LHCN-M2 (cell line): ENCODE measurements around the gene CCDC6. TPM values are rescaled to one million over a fixed set of nuclear protein-coding genes. Genes with fewer than 3 reads are reported as not detected.
A peak's percentile ranks its signal among the peaks of the same experiment; 100 is the strongest.
"Not testable (repeated sequence)": the region's sequence is repeated elsewhere in the genome, so short reads cannot be mapped to it uniquely, and the experiment has no call there.

Experiments used
- DNase-seq: peaks from one replicate; pipeline ENCODE4 v3.0.0-alpha.2; 2012; ENCODE audit warnings: low read depth
- total RNA-seq: library from RNA; depleted of rRNA; stranded (reverse); fragments of >200 nt; gene quantifications from 2 replicates; pipeline ENCODE4 v1.2.3, GENCODE V29; 2014

The CCDC6 gene
- total RNA-seq, 1 experiment from 2014 or later = 23.0 TPM

DNA sequence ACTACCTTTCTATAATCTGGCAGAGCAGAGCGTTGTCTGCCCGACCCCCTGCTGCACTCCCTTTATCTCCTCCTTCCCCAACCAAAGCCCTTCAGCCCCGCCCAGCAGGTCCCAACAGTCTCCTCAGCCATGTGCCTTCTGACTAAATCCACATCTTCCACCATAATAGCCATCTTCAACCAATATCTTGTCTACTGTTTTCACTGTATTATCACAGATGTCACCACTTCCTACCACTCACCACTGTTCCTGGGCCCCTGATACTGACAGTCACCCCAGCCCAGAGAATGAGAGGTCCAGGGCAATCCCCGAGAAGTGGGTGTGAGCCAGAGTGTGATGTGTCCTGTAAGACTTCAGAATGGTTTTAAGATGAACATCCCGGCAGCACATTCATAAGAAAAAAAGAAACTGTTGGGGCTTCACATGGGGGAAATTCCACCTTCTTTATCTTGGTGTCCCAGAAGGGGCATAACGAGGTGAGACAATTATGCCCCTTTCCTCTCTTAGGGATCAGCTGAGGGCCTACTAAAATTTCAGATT is 25.3 kb downstream of the CCDC6 start:
- no peak for DNase-seq

DNA sequence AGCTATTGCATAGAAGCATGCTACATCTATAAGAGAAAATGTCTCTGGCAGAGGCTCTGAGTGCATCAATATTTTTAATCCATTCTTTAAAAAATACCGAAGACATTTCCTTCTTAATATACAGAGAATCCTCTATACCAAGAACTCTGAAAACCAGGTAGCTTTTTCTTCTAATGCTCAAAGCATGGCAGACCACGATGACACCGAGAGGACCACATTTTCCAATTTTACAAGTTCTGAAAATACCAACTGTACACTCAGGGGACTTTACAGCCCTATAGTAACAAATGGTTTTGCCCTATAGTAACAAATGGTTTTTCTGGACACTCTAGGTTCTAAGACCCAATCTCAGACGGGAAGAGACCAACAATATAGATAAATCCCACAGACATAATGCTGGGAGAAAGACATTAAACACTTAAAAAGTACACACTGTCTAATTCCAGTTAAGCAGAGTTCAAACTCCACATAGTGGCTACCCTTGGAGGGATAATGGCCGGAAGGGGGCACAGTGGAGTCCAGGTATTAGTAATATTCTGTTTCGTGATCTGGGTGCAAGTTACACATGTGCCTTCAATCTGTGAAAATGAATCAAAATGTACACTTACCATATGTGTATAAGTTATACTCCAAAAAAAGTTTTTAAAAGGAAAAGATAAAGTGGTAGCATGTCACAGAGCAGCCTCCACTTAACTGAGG is 26.2 kb downstream of the CCDC6 start:
- DNase-seq = no peak

DNA sequence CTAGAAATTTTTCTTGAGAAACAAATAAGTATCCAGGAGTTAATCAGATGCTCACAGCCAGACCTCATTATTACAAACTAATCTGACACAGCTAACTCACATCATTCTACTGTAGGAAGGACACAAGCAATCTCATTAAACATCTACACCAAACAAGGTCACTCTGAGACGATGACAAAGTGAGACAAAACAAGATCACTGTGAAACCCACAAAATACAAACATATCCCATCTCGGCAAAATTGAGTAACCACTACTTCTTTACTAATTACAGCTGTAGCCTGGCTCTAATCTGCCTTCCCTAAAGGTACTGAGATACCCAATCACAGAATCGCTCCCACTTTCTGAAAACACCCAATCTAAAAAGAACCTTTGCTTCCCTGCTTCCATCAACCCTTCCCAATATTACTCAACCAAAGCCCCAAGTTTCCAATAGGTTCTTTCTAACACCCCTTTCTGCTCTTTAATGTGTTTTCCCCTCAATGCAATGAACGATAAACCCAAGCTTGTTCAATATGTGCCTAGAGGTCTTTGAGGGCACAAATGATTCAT is 26.9 kb downstream of the CCDC6 start:
- no peak for DNase-seq

DNA sequence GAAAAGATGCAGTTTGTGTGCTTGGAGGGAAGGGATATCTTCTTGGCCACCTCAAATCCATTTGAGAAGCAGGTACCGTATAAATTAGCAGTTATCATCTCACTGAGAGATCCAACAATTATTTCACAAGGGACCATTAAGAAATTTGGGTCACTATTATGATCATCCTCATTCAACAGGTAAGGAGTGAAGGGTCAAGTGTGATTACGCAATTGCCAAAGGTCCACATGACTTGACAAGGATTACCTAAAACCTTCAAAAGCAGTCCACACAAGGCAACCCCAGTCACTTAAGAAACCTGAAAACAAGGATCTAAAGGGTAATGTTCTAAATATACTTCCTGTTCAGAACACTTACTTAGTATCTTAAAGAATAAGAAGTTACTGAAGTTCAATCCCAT is 27.4 kb downstream of the CCDC6 start:
- no peak for DNase-seq

DNA sequence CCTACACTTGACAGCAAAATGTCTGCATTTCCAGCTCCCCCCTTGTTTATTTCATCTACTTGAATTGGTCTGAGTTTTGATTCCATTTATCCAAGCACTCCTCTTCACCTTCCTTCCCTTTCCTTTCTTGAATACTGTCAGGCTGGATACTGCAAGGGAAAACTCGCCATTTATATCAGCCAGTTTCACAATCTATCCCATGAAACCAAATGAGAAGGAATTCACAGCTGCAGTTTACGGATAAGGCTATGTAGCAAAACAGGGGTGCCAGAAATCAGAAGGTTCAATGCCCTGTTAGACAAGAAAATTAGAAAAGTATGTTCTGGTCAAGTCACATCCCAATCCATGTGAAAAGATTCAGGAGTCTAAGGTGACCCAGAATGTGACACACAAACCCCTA is 28.1 kb downstream of the CCDC6 start:
- DNase-seq = peak; percentile 14

DNA sequence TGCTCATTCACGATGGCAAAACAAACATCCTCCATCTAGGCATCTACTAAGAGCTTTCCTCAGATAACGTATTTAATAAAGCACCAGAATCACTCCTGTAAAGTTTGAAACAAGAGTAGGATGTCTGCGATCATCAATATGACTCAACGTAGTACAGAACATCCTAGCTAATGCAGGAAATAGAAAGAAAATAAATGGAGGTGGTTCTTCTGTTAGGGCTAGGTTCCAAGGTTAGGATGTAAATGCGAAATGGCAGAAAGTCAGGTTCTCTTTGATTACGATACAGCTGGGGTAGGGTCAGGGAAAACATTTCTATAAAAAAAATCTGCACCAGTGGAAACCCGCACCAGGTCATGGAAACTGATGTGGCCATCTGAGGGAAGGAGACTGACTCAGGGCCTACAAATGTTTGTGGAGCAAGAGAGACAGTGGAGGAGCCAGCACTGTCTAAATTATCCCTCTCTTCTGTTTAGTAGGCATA is 29.1 kb downstream of the CCDC6 start:
- DNase-seq = peak; percentile 66

DNA sequence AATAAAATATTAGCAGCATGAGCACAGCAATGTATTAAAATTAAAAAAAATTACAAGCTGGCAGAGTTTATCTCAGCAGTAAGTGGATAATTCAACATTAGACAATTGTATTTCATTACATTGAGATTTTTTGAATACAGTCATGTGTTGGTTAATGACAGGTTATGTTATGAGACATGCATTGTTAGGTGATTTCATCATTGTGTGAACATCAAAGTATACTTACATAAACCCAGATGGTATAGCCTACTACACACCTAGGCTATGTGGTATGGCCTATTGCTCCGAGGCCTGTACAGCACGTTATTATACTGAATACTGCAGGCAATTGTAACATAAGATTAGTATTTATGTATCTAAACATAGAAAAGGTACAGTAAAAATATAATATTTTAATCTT is 29.7 kb downstream of the CCDC6 start:
- DNase-seq = no peak

DNA sequence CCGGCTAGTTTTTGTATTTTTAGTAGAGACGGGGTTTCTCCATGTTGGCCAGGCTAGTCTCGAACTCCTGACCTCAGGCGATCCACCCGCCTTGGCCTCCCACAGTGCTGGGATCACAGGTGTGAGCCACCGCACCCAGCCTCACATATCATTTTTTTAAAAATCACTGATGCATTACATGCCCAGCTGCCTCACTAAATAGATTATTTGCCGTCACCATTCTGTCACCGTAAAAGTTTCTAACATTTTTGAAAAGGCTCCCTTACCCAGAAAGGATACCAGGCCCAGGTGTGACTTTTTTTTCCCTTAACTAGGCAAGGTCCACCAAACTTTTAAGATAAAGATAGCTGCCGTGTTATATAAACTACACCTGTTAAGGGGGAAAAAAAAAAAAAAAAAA is 30.1 kb downstream of the CCDC6 start:
- DNase-seq = not testable (repeated sequence)

DNA sequence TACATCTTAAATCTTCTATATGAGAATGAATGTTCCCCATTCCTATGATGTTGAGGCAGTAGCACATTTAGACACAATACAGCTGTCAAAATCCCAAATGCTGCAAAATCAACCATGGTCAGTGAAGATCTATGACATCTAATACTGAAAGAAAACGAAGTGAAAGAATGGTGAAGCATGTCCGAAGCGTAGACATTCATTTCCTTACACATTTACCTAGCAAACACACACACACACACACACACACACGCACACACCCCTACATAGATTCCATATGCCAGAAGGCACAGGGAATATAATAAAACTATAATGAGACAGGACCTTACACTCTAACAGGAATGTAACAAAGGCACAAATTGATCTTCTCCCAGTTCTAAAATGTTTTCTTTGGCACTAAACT is 32.5 kb downstream of the CCDC6 start:
- no peak for DNase-seq

DNA sequence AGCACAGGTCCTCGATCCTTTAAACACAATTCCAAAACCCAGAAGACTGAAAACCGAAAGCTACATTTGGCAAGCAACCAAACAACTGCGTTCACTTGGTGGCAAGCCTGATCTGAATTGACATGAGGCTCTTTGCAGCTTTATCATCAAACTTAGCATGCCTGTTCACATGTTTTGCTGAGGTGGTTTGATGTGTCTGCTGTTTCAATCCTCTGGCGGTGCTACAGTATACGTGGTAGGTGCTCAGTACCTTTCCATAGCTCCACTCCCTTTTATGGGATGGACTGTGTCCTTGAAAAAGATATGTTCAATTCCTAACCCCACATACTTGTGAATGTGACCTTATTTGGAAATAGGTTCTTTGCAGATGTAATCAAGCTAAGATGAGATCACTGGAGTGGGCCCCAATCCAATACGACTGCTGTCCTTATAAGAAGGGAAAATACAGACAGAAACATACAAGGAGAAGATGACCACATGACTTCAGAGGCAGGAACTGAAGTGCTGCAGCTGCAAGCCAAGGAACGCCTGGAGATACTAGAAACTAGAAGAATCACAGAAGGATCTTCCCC is 33.4 kb downstream of the CCDC6 start:
- DNase-seq = peak; percentile 58

DNA sequence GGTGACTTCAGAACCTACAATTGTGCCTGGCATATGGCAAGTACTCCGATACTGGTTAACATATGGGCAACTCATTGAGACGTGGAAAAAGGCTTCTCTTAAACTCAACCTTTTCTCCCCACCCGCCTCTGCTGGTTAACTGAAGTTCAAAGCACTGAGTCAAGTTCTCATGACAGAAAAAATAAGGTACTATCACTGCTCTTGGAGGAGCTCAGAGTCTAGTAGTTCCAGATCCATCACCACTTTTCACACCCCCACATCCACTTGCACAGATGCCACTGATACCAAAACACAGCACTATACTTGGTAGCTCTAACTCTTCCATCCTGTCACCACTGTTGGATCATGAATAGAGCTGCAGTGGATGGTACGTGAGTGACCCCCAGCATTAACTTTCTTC is 36.2 kb downstream of the CCDC6 start:
- no peak for DNase-seq

DNA sequence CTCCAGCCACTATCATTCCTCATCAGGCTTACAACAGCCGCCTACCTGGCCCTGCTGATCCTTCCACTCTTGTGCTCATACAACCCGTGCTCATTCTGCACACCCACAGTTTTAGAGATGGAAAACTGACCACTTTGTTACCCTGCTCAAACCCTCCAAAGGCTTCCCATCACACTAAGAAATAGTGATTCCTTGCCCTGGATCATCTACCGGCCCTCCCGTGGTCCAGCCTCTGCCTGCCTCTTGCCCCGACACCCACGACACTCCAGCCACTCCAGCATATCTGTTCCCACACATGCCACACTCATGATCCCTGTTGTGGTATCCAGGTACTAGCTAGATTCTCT is 36.8 kb downstream of the CCDC6 start:
- no peak for DNase-seq

DNA sequence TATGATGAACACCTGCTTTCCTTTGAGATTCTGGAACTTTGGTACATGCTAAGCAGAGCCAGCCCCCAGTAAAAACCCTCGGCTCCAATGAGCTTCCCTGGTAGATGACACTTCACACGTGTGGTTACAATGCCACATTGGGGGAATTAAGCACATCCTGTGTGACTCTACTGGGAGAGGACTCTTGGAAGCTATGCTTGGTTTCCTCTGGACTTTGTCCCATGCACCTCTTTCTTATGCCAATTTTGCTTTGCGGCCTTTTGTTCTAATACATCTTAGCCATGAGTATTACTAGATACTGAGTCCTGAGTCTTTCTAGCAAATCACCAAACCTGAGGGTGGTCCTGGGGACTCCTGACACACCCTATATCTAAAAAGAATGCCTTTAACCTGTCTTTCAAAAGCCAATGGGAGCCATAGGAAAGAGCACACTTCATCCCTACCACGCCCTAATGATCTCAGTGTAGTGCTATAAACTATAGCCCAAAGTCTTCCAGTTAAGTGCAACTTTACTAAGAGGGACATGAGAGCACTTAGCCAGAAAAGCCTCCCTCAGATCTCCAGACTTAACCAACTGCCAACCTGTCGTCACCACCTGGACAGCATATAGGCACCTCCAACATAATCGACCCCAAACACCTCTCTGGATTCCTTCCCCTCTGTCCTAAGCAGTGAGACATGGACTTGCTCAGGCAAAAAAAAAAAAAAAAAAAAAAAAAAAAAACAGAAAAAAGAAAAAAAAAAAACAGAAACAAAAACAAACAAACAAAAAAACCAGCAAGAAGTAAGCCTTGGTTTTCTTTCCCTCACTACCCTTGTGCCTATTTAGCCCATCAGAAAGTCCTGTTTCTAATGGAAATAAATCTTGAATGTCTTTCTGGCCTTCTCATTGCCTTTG is 37.4 kb downstream of the CCDC6 start:
- no peak for DNase-seq

DNA sequence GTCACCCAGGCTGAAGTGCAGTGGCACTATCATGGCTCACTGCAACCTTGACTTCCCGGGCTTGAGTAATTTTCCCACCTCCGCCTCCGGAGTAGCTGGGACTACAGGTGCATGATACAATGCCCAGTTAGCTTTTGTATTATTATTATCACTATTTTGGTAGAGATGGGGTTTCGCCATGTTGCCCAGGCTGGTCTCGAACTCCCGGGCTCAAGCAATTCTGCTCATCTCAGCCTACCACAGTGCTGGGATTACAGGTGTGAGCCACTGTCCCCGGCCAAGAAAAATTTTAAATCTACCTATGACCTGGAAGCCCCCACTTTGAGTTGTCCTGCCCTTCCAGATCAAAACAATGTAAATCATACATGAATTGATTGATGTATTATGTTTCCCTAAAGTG is 38.8 kb downstream of the CCDC6 start:
- no peak for DNase-seq

DNA sequence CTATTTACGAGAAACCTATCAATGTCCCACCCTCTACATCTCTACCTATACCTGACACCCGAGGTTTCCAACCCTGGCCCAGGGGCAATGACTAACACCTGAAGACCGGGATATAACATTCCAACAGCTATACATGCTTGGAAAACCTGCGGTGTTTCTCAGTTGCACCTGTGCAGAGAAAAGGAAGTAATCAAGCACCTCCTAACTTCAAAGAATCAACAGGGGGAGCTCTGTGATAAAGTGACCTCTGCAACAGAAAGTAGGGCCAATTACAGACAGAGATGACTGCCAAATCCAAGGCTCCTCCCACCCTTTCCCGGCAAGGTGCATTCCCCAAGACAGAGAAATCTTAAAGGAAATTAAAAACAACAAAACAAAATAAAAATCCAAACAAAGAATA is 41.3 kb downstream of the CCDC6 start:
- no peak for DNase-seq

DNA sequence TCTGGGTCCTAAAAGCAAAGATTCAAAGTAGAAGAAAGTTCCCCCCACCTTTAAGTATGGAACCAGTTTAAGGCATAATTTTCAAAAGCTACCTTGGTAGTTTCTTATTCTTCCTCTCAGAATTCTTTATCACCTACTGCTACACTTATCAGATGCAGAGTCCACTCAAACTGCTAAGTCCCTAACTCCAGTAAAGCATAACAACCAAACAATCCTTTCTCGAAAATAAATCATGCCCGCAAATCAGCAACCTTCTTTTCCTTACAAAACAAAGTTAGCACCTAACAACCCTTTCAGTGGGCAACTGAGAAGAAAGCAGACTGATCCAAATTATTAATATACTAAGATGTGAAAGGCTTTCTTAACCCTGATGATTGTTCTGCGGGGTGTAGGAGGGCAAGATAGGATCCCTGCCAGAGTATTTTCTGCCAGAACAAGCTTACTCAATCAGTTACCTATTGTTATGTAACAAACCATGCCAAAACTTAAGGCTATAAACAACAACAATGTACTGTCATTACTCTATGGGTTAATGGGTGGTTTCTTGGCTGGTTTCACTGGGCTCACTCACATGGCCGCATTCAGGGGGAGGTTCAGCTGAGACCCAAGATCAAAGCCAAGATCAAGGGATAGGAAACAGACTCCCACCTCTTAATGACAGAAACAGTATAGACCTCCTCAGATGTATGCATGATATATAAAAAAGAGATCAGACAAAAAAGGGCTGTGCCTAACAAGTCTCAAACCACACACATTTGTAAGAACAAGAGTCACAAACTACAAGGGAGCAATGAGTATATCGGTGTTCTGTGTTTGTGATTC is 42.0 kb downstream of the CCDC6 start:
- DNase-seq = no peak

DNA sequence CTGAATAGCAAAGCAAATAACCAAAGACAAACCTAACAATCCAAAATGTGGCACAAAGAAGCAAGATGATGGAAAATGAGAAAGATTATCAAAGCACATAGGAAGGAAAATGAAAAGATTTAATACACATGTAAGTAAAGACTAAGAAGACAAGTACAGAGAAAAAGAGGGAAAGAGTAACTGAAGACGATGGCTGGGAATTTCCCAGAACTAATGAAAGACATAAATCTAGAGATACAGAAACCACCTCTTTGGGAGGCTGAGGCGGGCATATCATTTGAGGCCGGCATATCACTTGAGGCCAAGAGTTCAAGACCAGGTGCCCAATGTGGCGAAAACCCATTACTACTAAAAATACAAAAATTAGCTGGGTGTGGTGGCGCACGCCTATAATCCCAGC is 46.8 kb downstream of the CCDC6 start:
- no peak for DNase-seq

DNA sequence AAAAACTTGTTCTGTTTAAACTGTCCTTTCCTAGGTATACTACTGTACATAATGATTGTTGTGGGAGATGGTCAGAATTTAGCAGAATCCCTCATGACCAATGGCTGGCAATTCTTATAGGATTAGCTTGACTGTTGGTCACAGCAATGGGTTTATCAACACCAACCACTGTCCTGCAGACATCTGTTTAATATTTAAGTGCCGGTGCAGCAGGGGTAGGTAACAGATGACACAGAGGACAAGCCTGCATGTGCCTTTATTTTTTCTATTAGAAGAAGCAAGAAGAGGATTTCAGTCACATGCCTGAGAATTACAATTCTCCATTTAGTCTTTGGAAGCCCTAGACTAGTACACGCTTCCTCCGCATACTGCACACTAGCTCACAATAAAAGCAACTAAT is 48.4 kb downstream of the CCDC6 start:
- no peak for DNase-seq

DNA sequence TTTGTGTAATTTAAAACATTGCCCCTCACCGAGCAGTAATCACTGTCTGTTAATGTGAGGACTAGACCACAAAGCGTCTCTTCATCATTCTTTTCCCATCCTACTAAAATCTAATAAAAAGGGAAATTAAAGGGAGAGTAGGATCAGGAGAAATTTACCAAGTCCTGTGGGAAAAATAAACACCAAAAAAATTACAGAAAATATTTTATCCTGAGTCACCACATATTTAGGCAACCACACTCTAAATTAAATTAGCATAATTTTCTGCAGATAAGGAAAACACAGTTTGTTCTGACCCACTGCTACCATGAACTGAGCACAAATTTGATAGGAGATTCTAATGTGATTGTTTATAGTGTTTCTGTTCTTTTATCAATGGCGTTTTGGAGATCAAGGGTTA is 49.3 kb downstream of the CCDC6 start:
- no peak for DNase-seq

DNA sequence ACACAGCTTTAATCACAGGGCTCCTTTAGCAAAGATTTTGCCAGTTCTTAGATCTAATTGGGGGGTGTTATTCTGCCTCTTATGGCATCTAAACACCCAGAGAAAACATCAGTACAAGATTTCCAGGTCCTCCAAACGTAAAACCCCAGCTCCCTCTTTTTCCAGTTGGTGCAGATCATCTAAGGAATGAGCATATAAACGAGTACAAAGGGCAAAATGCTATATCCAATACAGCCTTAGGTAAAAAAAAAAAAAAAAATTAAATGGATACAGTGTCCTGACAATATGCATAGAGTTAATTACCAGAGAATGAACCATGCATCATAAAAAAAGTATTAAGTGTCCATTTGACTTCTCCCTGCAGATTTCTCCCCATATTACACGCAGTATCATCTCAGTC is 50.3 kb downstream of the CCDC6 start:
- DNase-seq = no peak

DNA sequence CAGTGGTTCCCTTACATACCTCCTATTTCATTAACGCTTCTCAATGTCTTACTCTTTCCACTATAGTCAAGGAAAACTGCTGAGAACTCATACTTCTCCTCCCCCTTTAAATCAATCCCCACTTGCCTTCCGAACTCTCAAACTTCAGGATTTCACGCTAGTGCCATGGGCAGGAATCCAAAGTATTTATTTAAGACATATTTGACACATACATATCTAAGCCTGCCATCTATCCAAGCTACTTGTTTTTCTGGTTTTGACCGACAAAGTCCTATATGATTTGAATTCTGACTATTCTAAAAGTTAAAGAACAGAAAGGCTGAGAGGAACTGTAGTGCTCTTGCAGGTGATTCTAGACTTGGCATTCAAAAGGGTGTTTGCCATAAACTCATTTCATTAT is 51.8 kb downstream of the CCDC6 start:
- DNase-seq = no peak
